ENCODE results near the gene ENOX1. TPM values are rescaled to one million over a fixed set of nuclear protein-coding genes. Genes with fewer than 3 reads are reported as not detected.

Gene ENOX1
- total and polyA plus RNA-seq, 8 donors = 0.23 to 2.0 (median 0.94) TPM

GRCh38 chr13:43669964-43670363 is 116.8 kb downstream of the ENOX1 start:
- DNase-seq = no peak
- intact Hi-C loops (cut with DNase I) = no loop called here
- TF ChIP-seq, protein P1, sequence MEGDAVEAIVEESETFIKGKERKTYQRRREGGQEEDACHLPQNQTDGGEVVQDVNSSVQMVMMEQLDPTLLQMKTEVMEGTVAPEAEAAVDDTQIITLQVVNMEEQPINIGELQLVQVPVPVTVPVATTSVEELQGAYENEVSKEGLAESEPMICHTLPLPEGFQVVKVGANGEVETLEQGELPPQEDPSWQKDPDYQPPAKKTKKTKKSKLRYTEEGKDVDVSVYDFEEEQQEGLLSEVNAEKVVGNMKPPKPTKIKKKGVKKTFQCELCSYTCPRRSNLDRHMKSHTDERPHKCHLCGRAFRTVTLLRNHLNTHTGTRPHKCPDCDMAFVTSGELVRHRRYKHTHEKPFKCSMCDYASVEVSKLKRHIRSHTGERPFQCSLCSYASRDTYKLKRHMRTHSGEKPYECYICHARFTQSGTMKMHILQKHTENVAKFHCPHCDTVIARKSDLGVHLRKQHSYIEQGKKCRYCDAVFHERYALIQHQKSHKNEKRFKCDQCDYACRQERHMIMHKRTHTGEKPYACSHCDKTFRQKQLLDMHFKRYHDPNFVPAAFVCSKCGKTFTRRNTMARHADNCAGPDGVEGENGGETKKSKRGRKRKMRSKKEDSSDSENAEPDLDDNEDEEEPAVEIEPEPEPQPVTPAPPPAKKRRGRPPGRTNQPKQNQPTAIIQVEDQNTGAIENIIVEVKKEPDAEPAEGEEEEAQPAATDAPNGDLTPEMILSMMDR (IDR thresholded peaks at IDR 0.05) = no peak
- WGBS, 2 donors = 82 to 84% methylated on average over 3 of the region's 3 CpGs
- Histone ChIP-seq H3K4me3 (no peak overlapping the region), H3K4me1 (no peaks in the 10 kb centered on the region), H3K27me3 (no peaks in the 10 kb centered on the region), H3K36me3 (no peaks in the 10 kb centered on the region), H3K9me3 (no peaks in the 10 kb centered on the region), H3K27ac (no peak overlapping the region)
- FAIRE-seq = no peak
- ATAC-seq = no peak

GRCh38 chr13:43669101-43669500 is 117.7 kb downstream of the ENOX1 start:
- FAIRE-seq (no peak), DNase-seq (no peak), ATAC-seq (no peak)
- intact Hi-C loops (cut with DNase I) = no loop called here
- no peak overlapping the region for H3K27ac ChIP-seq
- H3K9me3 ChIP-seq = no peaks in the 10 kb centered on the region
- no peaks in the 10 kb centered on the region for H3K36me3 ChIP-seq
- peaks cover 0 to 5% (median 0%) of the 10 kb centered on the region in 3 donors for H3K4me1 ChIP-seq
- no peak overlapping the region for H3K4me3 ChIP-seq
- TF ChIP-seq, protein P1 (IDR thresholded peaks at IDR 0.05) = no peak
- WGBS, 2 donors = 83 to 85% methylated on average over 1 of the region's 1 CpG
- no peaks in the 10 kb centered on the region for H3K27me3 ChIP-seq

- Histone ChIP-seq H3K27ac (no peak overlapping the region), H3K4me3 (no peak overlapping the region), H3K9me3 (no peaks in the 10 kb centered on the region), H3K36me3 (no peaks in the 10 kb centered on the region), H3K27me3 (no peaks in the 10 kb centered on the region), H3K4me1 (peaks cover 0 to 5% (median 0%) of the 10 kb centered on the region in 3 donors)
- ATAC-seq (no peak), DNase-seq (no peak), FAIRE-seq (no peak)
- 86 to 96% methylated on average over 2 of the region's 2 CpGs for WGBS, 2 donors
- intact Hi-C loops (cut with DNase I) = no loop called here
- TF ChIP-seq, protein P1 (IDR thresholded peaks at IDR 0.05) = no peak
Observed at GRCh38 chr13:43666403-43666802, 120.4 kb downstream of the ENOX1 start.

DNA sequence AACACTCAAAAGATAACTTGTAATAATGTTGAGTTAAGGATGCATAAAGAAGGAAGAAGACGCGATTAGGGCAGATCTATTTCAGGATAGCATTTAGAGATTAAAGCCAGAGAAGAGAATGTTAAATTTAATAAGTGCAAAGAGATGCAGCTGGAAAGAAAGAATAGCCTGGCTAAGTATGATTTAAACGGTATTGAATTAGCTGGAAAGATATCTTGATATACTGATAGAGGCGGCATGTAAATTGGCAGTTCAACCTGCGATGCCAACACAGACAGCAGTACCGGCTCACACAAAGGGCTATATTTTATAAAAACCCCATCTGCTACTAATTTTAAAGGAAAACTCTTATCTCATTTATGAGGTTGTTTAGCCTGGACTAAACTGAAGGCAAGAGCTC is 121.4 kb downstream of the ENOX1 start:
- Histone ChIP-seq H3K27ac (no peak overlapping the region), H3K9me3 (no peaks in the 10 kb centered on the region), H3K27me3 (no peaks in the 10 kb centered on the region), H3K36me3 (no peaks in the 10 kb centered on the region), H3K4me1 (peaks cover 0 to 5% (median 0%) of the 10 kb centered on the region in 3 donors), H3K4me3 (no peak overlapping the region)
- WGBS, 2 donors = 76 to 79% methylated on average over 6 of the region's 6 CpGs
- no peak for FAIRE-seq
- TF ChIP-seq, protein P1 (IDR thresholded peaks at IDR 0.05) = no peak
- no peak for ATAC-seq
- no peak for DNase-seq
- intact Hi-C loops (cut with DNase I) = no loop called here

- Histone ChIP-seq H3K9me3 (no peaks in the 10 kb centered on the region), H3K36me3 (no peaks in the 10 kb centered on the region), H3K27me3 (no peaks in the 10 kb centered on the region), H3K4me3 (no peak overlapping the region), H3K4me1 (peaks cover 0 to 5% (median 0%) of the 10 kb centered on the region in 3 donors), H3K27ac (no peak overlapping the region)
- TF ChIP-seq, protein P1 (IDR thresholded peaks at IDR 0.05) = no peak
- DNase-seq (peak in 2 of 6 donors; percentile 16 to 23), ATAC-seq (peak in 3 of 4 donors; percentile 62 to 65 (median 63)), FAIRE-seq (no peak)
- 33 to 43% methylated on average over 1 of the region's 1 CpG for WGBS, 2 donors
- intact Hi-C loops (cut with DNase I) = no loop called here
Observed at GRCh38 chr13:43664700-43665191, 122.0 kb downstream of the ENOX1 start.
